Nephron progenitor cell (in vitro differentiated cells): ENCODE results near the gene LGR6.

Source experiments
- DNase-seq: peaks from one replicate; pipeline ENCODE4 v3.0.0; 2021
- H3K27ac Mint-ChIP-seq: 2 replicates; pipeline ENCODE4 v1.8.0; 2021; ENCODE audit warnings: mild to moderate bottlenecking, moderate library complexity, mixed read lengths
- H3K27me3 Mint-ChIP-seq: 2 replicates; pipeline ENCODE4 v1.8.0; 2021; ENCODE audit warnings: mild to moderate bottlenecking, low read depth, mixed read lengths; ENCODE audit not compliant: poor library complexity
- H3K36me3 Mint-ChIP-seq: 2 replicates; pipeline ENCODE4 v1.8.0; 2021; ENCODE audit warnings: low read depth, mixed read lengths
- H3K4me1 Mint-ChIP-seq: 2 replicates; pipeline ENCODE4 v1.8.0; 2021; ENCODE audit warnings: mixed read lengths
- H3K4me3 Mint-ChIP-seq: 2 replicates; pipeline ENCODE4 v1.8.0; 2021; ENCODE audit warnings: mild to moderate bottlenecking, moderate library complexity, mixed read lengths
- H3K9me3 Mint-ChIP-seq: 2 replicates; pipeline ENCODE4 v1.8.0; 2021; ENCODE audit warnings: mild to moderate bottlenecking, moderate library complexity, mixed read lengths
- TF ChIP-seq, protein P1 (sequence below): fragments of 200-600 bp; sonication (generic); IDR thresholded peaks from 2 replicates; pipeline ENCODE4 v1.5.0; 2021; ENCODE audit warnings: antibody characterized with exemption

Gene LGR6

DNA sequence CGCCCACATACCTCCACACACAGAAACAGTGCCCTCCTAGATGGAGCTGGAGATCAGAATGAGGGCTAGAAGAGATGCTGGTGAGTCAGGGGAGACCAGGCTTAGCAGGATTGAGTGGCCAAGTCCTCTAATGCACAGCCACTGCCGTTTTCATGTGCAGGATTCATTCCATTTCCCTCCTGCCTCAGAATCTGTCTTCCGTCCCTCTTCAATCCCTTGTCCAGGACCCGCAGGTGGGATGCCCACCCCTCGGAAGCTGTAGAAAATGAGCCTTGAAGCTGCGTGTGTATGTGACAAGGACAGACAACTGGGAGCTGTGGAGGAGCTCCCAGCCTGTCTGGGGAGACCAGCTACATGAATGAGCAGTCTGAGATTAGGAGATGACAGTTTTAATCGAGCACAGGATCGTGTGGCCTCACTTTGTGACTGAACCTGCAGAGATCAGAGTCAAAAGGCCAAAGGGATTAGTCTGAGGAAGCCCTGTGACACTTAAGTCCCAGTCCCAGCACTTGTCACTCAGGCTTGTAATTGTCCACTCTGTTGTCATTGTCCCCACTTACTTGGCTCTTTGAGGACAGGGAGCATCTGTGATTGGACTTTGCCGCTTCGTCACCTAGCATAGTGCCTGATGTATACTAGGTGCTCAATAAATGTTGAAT lies 22.0 kb downstream of the LGR6 start:
- Mint-ChIP-seq H3K9me3 (no peaks in the 10 kb centered on the region), H3K4me3 (no peak overlapping the region), H3K36me3 (no peaks in the 10 kb centered on the region), H3K27me3 (peaks cover 66% of the 10 kb centered on the region), H3K27ac (no peak overlapping the region), H3K4me1 (peaks cover 23% of the 10 kb centered on the region)
- DNase-seq, result no peak
- TF ChIP-seq, protein P1, sequence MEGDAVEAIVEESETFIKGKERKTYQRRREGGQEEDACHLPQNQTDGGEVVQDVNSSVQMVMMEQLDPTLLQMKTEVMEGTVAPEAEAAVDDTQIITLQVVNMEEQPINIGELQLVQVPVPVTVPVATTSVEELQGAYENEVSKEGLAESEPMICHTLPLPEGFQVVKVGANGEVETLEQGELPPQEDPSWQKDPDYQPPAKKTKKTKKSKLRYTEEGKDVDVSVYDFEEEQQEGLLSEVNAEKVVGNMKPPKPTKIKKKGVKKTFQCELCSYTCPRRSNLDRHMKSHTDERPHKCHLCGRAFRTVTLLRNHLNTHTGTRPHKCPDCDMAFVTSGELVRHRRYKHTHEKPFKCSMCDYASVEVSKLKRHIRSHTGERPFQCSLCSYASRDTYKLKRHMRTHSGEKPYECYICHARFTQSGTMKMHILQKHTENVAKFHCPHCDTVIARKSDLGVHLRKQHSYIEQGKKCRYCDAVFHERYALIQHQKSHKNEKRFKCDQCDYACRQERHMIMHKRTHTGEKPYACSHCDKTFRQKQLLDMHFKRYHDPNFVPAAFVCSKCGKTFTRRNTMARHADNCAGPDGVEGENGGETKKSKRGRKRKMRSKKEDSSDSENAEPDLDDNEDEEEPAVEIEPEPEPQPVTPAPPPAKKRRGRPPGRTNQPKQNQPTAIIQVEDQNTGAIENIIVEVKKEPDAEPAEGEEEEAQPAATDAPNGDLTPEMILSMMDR, result no peak

DNA sequence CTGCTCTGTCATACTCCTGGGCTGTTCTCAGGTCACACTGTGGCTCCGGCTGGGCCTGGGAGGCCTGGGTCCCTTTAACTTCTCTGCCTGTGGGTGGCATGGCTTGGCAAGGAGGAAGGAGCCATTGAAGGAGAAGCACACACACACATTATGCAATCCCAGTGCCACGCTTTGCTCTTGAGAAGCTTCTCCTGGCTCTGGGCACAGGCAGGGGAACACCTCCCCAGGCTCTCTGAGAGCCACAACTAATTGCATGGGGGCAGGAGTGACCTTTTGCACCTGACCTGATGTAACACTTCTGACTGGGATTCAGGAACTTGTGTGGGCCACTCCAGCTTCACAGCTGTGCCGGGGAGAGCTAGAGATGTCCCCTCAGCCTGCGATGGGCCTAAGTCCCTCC lies 23.1 kb downstream of the LGR6 start:
- H3K27me3 Mint-ChIP-seq, result peaks cover 58% of the 10 kb centered on the region
- no peak for DNase-seq
- no peak overlapping the region for H3K27ac Mint-ChIP-seq
- no peak overlapping the region for H3K4me3 Mint-ChIP-seq
- no peaks in the 10 kb centered on the region for H3K36me3 Mint-ChIP-seq
- TF ChIP-seq, protein P1, result no peak
- H3K4me1 Mint-ChIP-seq, result peaks cover 29% of the 10 kb centered on the region
- H3K9me3 Mint-ChIP-seq, result no peaks in the 10 kb centered on the region

DNA sequence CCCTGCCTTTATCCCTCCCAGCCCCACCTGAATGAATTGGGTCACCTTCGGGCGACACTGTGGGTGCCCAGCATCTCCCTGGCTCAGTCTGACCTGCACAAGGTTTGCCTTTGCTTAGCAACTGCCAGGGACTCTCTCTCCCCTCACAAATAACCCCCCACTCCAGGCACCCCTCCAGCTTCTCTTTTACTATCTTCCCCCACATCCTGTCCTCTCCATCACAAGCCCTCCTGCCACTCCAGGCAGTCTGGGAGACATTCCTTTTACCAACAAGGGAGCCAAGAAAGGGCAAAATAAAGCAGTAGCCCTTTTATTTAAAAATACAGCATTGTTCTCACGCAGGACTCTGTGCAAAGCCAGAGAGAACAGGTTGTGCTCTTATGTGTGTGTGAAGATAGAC lies 23.9 kb downstream of the LGR6 start:
- no peaks in the 10 kb centered on the region for H3K36me3 Mint-ChIP-seq
- peaks cover 50% of the 10 kb centered on the region for H3K27me3 Mint-ChIP-seq
- H3K4me3 Mint-ChIP-seq, result no peak overlapping the region
- DNase-seq, result no peak
- H3K27ac Mint-ChIP-seq, result no peak overlapping the region
- peaks cover 37% of the 10 kb centered on the region for H3K4me1 Mint-ChIP-seq
- TF ChIP-seq, protein P1, result no peak
- no peaks in the 10 kb centered on the region for H3K9me3 Mint-ChIP-seq

DNA sequence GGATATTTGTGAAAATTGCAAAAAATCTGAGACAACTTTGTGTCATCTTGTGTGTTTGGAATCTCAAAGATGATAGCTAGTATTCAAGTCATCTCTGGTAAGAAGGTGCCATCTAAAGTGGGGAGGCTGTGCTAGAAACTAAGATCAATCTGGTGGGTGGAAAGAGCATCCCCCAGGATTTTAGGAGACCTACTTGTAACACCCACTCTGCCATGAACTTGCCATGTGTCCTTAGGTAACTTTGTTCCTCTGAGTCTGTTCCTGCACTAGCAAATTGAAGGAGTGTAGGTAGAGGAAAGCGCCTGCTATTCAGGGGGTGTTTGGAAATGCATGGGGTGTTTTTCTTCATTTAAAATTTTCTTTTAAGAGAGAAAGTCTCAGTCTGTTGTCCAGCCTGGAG lies 24.4 kb downstream of the LGR6 start:
- no peak for DNase-seq
- H3K36me3 Mint-ChIP-seq, result no peaks in the 10 kb centered on the region
- H3K4me1 Mint-ChIP-seq, result peaks cover 38% of the 10 kb centered on the region
- no peak overlapping the region for H3K27ac Mint-ChIP-seq
- no peak overlapping the region for H3K4me3 Mint-ChIP-seq
- TF ChIP-seq, protein P1, result no peak
- H3K27me3 Mint-ChIP-seq, result peaks cover 45% of the 10 kb centered on the region
- H3K9me3 Mint-ChIP-seq, result no peaks in the 10 kb centered on the region

DNA sequence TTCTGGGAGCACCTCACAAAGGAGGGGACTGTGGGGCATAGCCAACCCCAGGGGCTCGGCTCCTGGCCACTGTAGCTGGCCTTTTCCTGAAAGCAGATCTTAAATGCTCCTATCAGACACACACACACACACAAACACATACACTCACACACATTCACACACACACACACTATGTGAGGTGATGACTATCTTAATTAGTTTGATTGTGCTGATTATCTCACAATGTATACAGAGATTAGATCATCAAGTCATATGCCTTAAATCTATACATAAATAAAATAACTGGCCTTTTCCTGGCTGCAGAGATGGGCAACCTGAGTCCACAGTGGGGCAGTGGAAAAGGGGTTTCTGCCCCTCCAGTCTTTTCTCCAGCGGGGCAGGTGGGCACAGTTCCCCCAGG lies 27.1 kb downstream of the LGR6 start:
- TF ChIP-seq, protein P1, result no peak

More for the DNA sequence above, 27.1 kb downstream of the LGR6 start:
- no peak for DNase-seq
- no peaks in the 10 kb centered on the region for H3K36me3 Mint-ChIP-seq
- peaks cover 34% of the 10 kb centered on the region for H3K4me1 Mint-ChIP-seq
- H3K27me3 Mint-ChIP-seq, result peaks cover 21% of the 10 kb centered on the region
- H3K9me3 Mint-ChIP-seq, result no peaks in the 10 kb centered on the region
- H3K27ac Mint-ChIP-seq, result no peak overlapping the region
- no peak overlapping the region for H3K4me3 Mint-ChIP-seq
